ENCODE measurements around the gene DOLK.
A peak's percentile ranks its signal among the peaks of the same experiment; 100 is the strongest.

DOLK gene

GRCh38 chr9:128901379-128901778, 46.0 kb downstream of the DOLK start:
- Histone ChIP-seq H3K4me1 (ENCODE audit: control insufficient read depth, insufficient read depth, low read length) (peaks cover 3% of the 10 kb centered on the region), H3K36me3 (ENCODE audit: control insufficient read depth, insufficient read depth, low read length) (no peaks in the 10 kb centered on the region), H3K9ac (ENCODE audit: low read length) (no peak overlapping the region), H3K27ac (ENCODE audit: low read depth, low read length) (no peak overlapping the region), H3K27me3 (ENCODE audit: control insufficient read depth, insufficient read depth, low read length) (no peaks in the 10 kb centered on the region), H3K4me3 (ENCODE audit: low read length) (no peak overlapping the region)

DNA sequence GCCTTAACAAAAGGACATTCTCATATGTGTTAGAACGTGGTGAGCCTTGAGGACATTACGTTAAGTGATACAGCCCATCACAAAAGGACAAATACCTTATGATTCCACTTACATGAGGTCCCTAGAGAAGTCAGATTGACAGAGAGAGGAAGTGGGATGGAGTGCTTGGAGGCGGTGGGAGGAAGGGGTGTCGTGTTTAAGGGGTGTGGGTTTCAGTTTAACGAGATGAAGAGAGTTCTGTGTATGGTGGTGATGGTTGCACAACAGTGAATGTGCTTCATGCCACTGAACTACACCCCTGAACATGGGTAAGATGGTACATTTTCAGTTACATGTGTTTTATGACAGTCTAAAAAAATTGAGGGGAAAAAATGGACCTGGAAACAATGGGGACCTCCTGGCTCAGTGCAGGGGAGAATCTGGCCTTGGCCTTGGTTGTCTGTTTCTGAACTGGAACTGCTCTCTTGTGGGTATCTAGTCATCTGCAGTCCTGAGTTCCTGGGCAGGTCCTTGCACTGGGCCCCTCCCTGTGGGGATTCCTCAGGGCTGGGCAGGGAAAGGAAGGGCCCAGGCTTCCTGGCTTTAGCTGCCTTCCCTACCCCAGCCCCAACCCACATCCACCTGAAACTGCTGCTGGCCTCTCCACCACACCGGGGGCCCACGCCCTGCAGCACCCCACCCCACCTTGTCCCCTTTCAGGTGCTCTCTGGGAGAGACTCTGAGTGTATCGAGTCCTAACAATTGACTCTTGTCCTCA, 47.7 kb downstream of the DOLK start:
- H3K36me3 ChIP-seq (ENCODE audit: control insufficient read depth, insufficient read depth, low read length) = no peaks in the 10 kb centered on the region
- H3K27me3 ChIP-seq (ENCODE audit: control insufficient read depth, insufficient read depth, low read length) = no peaks in the 10 kb centered on the region
- no peak overlapping the region for H3K9ac ChIP-seq (ENCODE audit: low read length)
- peaks cover 3% of the 10 kb centered on the region for H3K4me1 ChIP-seq (ENCODE audit: control insufficient read depth, insufficient read depth, low read length)
- H3K27ac ChIP-seq (ENCODE audit: low read depth, low read length) = no peak overlapping the region
- no peak overlapping the region for H3K4me3 ChIP-seq (ENCODE audit: low read length)

DNA sequence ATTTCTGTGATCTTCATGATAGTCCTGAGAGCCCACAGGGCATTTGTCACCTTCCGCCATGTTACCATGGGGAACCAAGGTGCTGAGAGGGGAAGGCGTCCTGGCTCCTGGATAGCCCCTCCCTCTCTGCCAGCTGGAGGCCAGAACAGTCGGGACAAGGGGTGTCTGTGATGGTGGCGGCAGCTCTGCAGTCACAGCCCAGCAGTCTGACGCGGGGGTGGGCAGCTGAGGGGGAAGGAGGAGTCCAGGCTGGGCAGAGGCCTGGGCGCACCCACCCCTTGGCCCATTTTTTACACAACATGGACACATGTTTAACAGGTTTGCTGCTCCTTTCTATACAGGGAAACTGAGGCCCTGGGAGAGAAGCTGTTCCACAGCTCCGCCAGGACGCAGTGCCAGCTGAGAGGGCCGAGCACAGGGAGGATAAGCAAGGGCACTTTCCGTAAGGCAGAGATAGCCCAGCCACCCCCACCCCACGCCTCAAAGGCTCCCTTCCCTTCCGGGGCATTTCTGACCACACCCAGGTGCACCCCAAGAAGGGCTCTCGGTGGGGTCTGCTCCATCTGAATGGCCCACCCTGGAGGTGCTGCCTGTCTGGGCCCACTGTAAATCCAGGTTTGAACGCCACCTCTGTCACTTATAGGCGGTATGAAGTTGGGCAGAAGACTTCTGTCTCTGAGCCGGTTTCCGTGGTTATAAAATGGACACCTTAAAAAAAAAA, 48.4 kb downstream of the DOLK start:
- peaks cover 3% of the 10 kb centered on the region for H3K4me1 ChIP-seq (ENCODE audit: control insufficient read depth, insufficient read depth, low read length)
- H3K9ac ChIP-seq (ENCODE audit: low read length) = peak overlapping the region; percentile 13
- H3K4me3 ChIP-seq (ENCODE audit: low read length) = no peak overlapping the region
- peak overlapping the region; percentile 1 for H3K27ac ChIP-seq (ENCODE audit: low read depth, low read length)
- H3K27me3 ChIP-seq (ENCODE audit: control insufficient read depth, insufficient read depth, low read length) = no peaks in the 10 kb centered on the region
- H3K36me3 ChIP-seq (ENCODE audit: control insufficient read depth, insufficient read depth, low read length) = no peaks in the 10 kb centered on the region

DNA sequence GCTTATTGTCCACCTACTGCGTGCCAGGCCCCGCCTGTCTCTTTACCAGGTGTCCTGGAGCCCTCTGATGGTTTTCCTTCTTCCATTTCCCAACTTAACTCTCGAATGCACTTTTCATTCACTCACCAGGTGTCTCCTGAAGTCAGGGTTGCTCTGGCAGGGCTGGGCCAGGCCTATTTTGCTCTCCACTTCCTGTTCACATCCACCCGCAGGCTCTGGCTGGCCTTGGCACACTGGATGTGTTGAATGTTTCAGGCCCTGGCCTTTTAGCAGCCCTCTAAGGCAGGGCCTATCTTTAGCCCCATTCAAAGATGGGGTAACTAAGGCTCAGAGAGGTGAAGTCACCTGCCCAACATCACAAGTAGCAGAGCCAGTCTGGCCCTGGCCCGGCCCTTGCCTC, 49.0 kb downstream of the DOLK start:
- Histone ChIP-seq H3K27ac (ENCODE audit: low read depth, low read length) (peak overlapping the region; percentile 1), H3K4me1 (ENCODE audit: control insufficient read depth, insufficient read depth, low read length) (peaks cover 4% of the 10 kb centered on the region), H3K4me3 (ENCODE audit: low read length) (no peak overlapping the region), H3K36me3 (ENCODE audit: control insufficient read depth, insufficient read depth, low read length) (no peaks in the 10 kb centered on the region), H3K9ac (ENCODE audit: low read length) (no peak overlapping the region), H3K27me3 (ENCODE audit: control insufficient read depth, insufficient read depth, low read length) (no peaks in the 10 kb centered on the region)

DNA sequence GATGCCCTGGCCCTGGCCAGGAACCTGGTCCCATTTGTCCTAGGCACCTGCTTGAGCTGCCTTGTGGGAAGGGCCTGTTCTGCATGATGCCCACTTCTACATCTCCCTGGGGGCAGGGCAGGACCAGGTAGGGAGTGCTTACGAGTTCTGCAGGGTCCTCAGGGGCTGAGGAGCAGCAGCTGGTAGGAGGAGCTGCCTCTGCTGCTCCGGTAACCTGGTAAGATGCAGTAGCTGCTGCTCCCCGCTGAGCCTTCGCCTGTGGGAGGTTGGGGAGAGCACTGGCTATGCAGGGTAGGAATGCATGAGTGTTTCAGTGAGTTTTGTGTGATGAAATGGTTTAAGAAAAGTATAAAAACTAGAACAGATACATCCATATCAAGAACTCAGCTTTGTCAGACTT, 51.8 kb downstream of the DOLK start:
- no peak overlapping the region for H3K4me3 ChIP-seq (ENCODE audit: low read length)
- H3K36me3 ChIP-seq (ENCODE audit: control insufficient read depth, insufficient read depth, low read length) = peaks cover under 1% of the 10 kb centered on the region
- no peak overlapping the region for H3K9ac ChIP-seq (ENCODE audit: low read length)
- no peak overlapping the region for H3K27ac ChIP-seq (ENCODE audit: low read depth, low read length)
- no peaks in the 10 kb centered on the region for H3K27me3 ChIP-seq (ENCODE audit: control insufficient read depth, insufficient read depth, low read length)
- H3K4me1 ChIP-seq (ENCODE audit: control insufficient read depth, insufficient read depth, low read length) = peaks cover 18% of the 10 kb centered on the region
